WTC11 (cell line): ENCODE results near the gene ACSBG1. TPM values are rescaled to one million over a fixed set of nuclear protein-coding genes. Genes with fewer than 3 reads are reported as not detected.

Experiments used
- ATAC-seq: fragments of 200-7000 bp; cut with Tn5 transposase; 2 replicates; pipeline ENCODE4 v1.10.0; 2021; ENCODE audit warnings: mild to moderate bottlenecking, moderate library complexity
- CTCF ChIA-PET: fragments of 300-600 bp; sonication (Branson Sonifier 250); formaldehyde crosslinking; loops from one replicate; lab custom pipeline; 2021; ENCODE audit warnings: antibody characterized with exemption; lab: Charles Lee
- POLR2A ChIA-PET: fragments of 350-600 bp; sonication (Branson Sonifier 250); formaldehyde crosslinking; loops from one replicate; lab custom pipeline; 2021; ENCODE audit warnings: antibody characterized with exemption; lab: Charles Lee
- DNase-seq: peaks from one replicate; pipeline ENCODE4 v3.0.0; 2021; ENCODE audit warnings: low spot score
- H3K27ac Mint-ChIP-seq: 2 replicates; pipeline ENCODE4 v1.8.0; 2021; ENCODE audit warnings: mixed read lengths
- H3K27me3 Mint-ChIP-seq: 2 replicates; pipeline ENCODE4 v1.8.0; 2021; ENCODE audit warnings: low read depth, mild to moderate bottlenecking, moderate library complexity, mixed read lengths
- H3K36me3 Mint-ChIP-seq: 2 replicates; pipeline ENCODE4 v1.8.0; 2021; ENCODE audit warnings: mixed read lengths
- H3K4me1 Mint-ChIP-seq: 2 replicates; pipeline ENCODE4 v1.8.0; 2022; ENCODE audit warnings: mixed read lengths
- H3K4me3 Mint-ChIP-seq: 2 replicates; pipeline ENCODE4 v1.8.0; 2021; ENCODE audit warnings: mild to moderate bottlenecking, moderate library complexity, mixed read lengths
- H3K9me3 Mint-ChIP-seq: 2 replicates; pipeline ENCODE4 v1.8.0; 2021; ENCODE audit warnings: mixed read lengths
- CREM ChIP-seq: sonication (generic); formaldehyde crosslinking; IDR thresholded peaks from 2 replicates; pipeline ENCODE4 v1.8.1; 2022; ENCODE audit warnings: mild to moderate bottlenecking, missing genetic modification reagents, moderate library complexity
- ELF4 ChIP-seq: sonication (generic); formaldehyde crosslinking; IDR thresholded peaks from 2 replicates; pipeline ENCODE4 v1.8.1; 2022; ENCODE audit warnings: low read depth, mild to moderate bottlenecking, moderate library complexity, missing genetic modification reagents
- EMX1 ChIP-seq: fragments of 250-450 bp; sonication (Bioruptor Pico); IDR thresholded peaks from 2 replicates; pipeline ENCODE4 v1.8.0; 2021; ENCODE audit warnings: mild to moderate bottlenecking
- GRHL2 ChIP-seq: fragments of 250-450 bp; sonication (Bioruptor Pico); IDR thresholded peaks from 2 replicates; pipeline ENCODE4 v1.8.0; 2022; ENCODE audit warnings: mild to moderate bottlenecking, moderate library complexity; ENCODE audit not compliant: insufficient replicate concordance, severe bottlenecking
- HMGA2 ChIP-seq: fragments of 250-450 bp; sonication (Bioruptor Pico); IDR thresholded peaks from 2 replicates; pipeline ENCODE4 v1.4.0; 2021; ENCODE audit warnings: mild to moderate bottlenecking, moderate library complexity
- NFATC4 ChIP-seq: fragments of 250-450 bp; sonication (Bioruptor Pico); IDR thresholded peaks from 2 replicates; pipeline ENCODE4 v1.9.0; 2021; ENCODE audit warnings: mild to moderate bottlenecking
- NFE2L1 ChIP-seq: sonication (generic); formaldehyde crosslinking; IDR thresholded peaks from 2 replicates; pipeline ENCODE4 v1.8.1; 2023; ENCODE audit warnings: missing genetic modification reagents
- NFYB ChIP-seq: sonication (generic); formaldehyde crosslinking; conservative IDR thresholded peaks from 2 replicates; pipeline ENCODE4 v1.8.0; 2022; ENCODE audit warnings: low read depth, missing genetic modification reagents
- RORB ChIP-seq: fragments of 250-450 bp; sonication (Bioruptor Pico); IDR thresholded peaks from 2 replicates; pipeline ENCODE4 v1.9.0; 2021; ENCODE audit warnings: mild to moderate bottlenecking
- TEAD4 ChIP-seq: sonication (generic); formaldehyde crosslinking; IDR thresholded peaks from 2 replicates; pipeline ENCODE4 v1.8.0; 2022; ENCODE audit warnings: mild to moderate bottlenecking, missing genetic modification reagents
- ZNF317 ChIP-seq: sonication (generic); formaldehyde crosslinking; IDR thresholded peaks from 2 replicates; pipeline ENCODE4 v1.8.1; 2023; ENCODE audit warnings: low read depth, mild to moderate bottlenecking, moderate library complexity, missing genetic modification reagents, borderline replicate concordance
- ZNF532 ChIP-seq: fragments of 250-450 bp; sonication (Bioruptor Pico); IDR thresholded peaks from 2 replicates; pipeline ENCODE4 v1.9.0; 2021; ENCODE audit warnings: mild to moderate bottlenecking, borderline replicate concordance
- ZSCAN18 ChIP-seq: fragments of 250-450 bp; sonication (Bioruptor Pico); IDR thresholded peaks from 2 replicates; pipeline ENCODE4 v2.1.2; 2022; ENCODE audit warnings: mild to moderate bottlenecking, moderate library complexity
- total RNA-seq: library from RNA; stranded (reverse); gene quantifications from 3 replicates; pipeline ENCODE4 v1.2.3, GENCODE V29; 2021
- TF ChIP-seq, protein P1 (sequence below): fragments of 250-450 bp; sonication (Bioruptor Pico); IDR thresholded peaks from 2 replicates; pipeline ENCODE4 v1.9.0; 2021; ENCODE audit warnings: mild to moderate bottlenecking
- TF ChIP-seq, protein P2 (sequence below): sonication (generic); formaldehyde crosslinking; IDR thresholded peaks from 2 replicates; pipeline ENCODE4 v1.8.1; 2022; ENCODE audit warnings: mild to moderate bottlenecking, moderate library complexity, missing genetic modification reagents
- TF ChIP-seq, protein P3 (sequence below): sonication (generic); formaldehyde crosslinking; IDR thresholded peaks from 2 replicates; pipeline ENCODE4 v1.8.0; 2023; ENCODE audit warnings: mild to moderate bottlenecking, missing genetic modification reagents
- TF ChIP-seq, protein P4 (sequence below): fragments of 250-450 bp; sonication (Bioruptor Pico); conservative IDR thresholded peaks from 2 replicates; pipeline ENCODE4 v1.9.0; 2021; ENCODE audit warnings: mild to moderate bottlenecking

The ACSBG1 gene
- total RNA-seq, 1 experiment from 2014 or later: 5.8 TPM

GRCh38 chr15:78280319-78281072, 46.1 kb upstream of the ACSBG1 start:
- CTCF ChIA-PET: no interaction called here

More at GRCh38 chr15:78280319-78281072, 46.1 kb upstream of the ACSBG1 start:
- Mint-ChIP-seq H3K27me3 (no peaks in the 10 kb centered on the region), H3K4me1 (peaks cover 5% of the 10 kb centered on the region; the same call in 1 of the 2 replicates), H3K9me3 (no peaks in the 10 kb centered on the region), H3K36me3 (peaks cover 16% of the 10 kb centered on the region; the same call in 1 of the 2 replicates), H3K27ac (no peak overlapping the region), H3K4me3 (no peak overlapping the region)
- POLR2A ChIA-PET: no interaction called here
- no peak for ATAC-seq
- TF ChIP-seq EMX1 (no peak), NFATC4 (no peak), RORB (CRISPR knock-in tag) (no peak), ZNF317 (CRISPR knock-in tag) (no peak), ZNF532 (CRISPR knock-in tag) (no peak), CREM (CRISPR knock-in tag) (no peak), NFYB (CRISPR knock-in tag) (no peak), NFE2L1 (CRISPR knock-in tag) (no peak), ZSCAN18 (no peak), HMGA2 (CRISPR knock-in tag) (no peak), ELF4 (CRISPR knock-in tag) (no peak), GRHL2 (CRISPR knock-in tag) (no peak), TEAD4 (CRISPR knock-in tag) (no peak)
- TF ChIP-seq, protein P1, sequence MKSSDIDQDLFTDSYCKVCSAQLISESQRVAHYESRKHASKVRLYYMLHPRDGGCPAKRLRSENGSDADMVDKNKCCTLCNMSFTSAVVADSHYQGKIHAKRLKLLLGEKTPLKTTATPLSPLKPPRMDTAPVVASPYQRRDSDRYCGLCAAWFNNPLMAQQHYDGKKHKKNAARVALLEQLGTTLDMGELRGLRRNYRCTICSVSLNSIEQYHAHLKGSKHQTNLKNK (CRISPR knock-in tag): no peak
- TF ChIP-seq, protein P2, sequence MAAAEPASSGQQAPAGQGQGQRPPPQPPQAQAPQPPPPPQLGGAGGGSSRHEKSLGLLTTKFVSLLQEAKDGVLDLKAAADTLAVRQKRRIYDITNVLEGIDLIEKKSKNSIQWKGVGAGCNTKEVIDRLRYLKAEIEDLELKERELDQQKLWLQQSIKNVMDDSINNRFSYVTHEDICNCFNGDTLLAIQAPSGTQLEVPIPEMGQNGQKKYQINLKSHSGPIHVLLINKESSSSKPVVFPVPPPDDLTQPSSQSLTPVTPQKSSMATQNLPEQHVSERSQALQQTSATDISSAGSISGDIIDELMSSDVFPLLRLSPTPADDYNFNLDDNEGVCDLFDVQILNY (CRISPR knock-in tag): no peak
- TF ChIP-seq, protein P3, sequence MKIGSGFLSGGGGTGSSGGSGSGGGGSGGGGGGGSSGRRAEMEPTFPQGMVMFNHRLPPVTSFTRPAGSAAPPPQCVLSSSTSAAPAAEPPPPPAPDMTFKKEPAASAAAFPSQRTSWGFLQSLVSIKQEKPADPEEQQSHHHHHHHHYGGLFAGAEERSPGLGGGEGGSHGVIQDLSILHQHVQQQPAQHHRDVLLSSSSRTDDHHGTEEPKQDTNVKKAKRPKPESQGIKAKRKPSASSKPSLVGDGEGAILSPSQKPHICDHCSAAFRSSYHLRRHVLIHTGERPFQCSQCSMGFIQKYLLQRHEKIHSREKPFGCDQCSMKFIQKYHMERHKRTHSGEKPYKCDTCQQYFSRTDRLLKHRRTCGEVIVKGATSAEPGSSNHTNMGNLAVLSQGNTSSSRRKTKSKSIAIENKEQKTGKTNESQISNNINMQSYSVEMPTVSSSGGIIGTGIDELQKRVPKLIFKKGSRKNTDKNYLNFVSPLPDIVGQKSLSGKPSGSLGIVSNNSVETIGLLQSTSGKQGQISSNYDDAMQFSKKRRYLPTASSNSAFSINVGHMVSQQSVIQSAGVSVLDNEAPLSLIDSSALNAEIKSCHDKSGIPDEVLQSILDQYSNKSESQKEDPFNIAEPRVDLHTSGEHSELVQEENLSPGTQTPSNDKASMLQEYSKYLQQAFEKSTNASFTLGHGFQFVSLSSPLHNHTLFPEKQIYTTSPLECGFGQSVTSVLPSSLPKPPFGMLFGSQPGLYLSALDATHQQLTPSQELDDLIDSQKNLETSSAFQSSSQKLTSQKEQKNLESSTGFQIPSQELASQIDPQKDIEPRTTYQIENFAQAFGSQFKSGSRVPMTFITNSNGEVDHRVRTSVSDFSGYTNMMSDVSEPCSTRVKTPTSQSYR: no peak
- TF ChIP-seq, protein P4, sequence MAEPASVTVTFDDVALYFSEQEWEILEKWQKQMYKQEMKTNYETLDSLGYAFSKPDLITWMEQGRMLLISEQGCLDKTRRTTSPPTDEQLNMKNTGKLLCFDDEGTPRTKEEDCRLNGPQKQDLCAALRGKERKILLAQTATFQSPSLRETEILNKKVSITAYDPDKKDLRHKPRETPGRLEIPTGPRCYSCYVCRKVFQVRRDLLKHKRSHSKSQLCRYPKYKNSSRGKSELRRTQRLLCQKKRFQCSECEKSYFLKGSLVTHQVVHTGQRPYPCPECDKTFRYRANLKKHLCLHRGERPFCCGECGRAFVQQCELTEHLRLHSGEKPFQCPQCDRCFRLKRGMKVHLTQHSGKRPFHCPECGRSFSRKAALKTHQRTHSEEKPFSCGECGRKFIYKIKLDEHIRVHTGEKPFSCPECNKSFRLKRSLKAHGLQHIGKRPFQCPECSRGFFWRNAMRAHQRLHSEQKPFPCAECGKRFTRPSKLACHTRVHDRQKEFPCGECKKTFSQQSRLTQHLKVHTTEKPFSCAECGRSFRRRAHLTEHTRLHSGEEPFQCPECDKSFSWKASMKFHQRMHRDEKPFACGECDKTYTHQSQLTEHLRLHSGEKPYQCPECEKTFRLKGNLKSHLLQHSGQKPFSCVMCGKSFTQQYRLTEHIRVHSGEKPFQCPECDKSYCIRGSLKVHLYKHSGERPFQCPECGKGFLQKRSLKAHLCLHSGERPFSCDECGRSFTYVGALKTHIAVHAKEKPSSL: no peak
- DNase-seq: no peak
